HepG2 (cell line): ENCODE results near the gene KATNB1. TPM values are rescaled to one million over a fixed set of nuclear protein-coding genes. Genes with fewer than 3 reads are reported as not detected.

Experiments used
- CREB1 ChIP-seq, 2 experiments: fragments of 450-650 bp in 1 of 2; IDR thresholded peaks; 2 replicates each; pipeline ENCODE4 v1.6.1; 2016 to 2017; ENCODE audit warnings: control low read depth in 1 of 2, mild to moderate bottlenecking in 1 of 2, missing compliant biosample characterization in 1 of 2, missing genetic modification characterization in 1 of 2
- FUBP1 ChIP-seq: sonication (generic); formaldehyde crosslinking; IDR thresholded peaks from 2 replicates; pipeline ENCODE4 v1.5.1; 2020; ENCODE audit warnings: missing genetic modification reagents, mild to moderate bottlenecking, borderline replicate concordance
- HNF1A ChIP-seq, 2 experiments: sonication (generic) in 1 of 2; formaldehyde crosslinking in 1 of 2; IDR thresholded peaks; 2 replicates each; pipeline versions ENCODE4 v1.4.0 to v1.6.1; 2016 to 2020; ENCODE audit warnings: borderline replicate concordance in 1 of 2, low read depth in 1 of 2, mild to moderate bottlenecking in 1 of 2, missing genetic modification reagents in 1 of 2
- HNRNPH1 ChIP-seq: fragments of 200-400 bp; formaldehyde crosslinking; optimal IDR thresholded peaks from 2 replicates; pipeline ENCODE3; 2017; ENCODE audit warnings: mild to moderate bottlenecking, low read depth, low read length
- HOXA5 ChIP-seq: sonication (generic); formaldehyde crosslinking; IDR thresholded peaks from 2 replicates; pipeline ENCODE4 v1.4.0; 2020; ENCODE audit warnings: missing genetic modification reagents
- NCOA1 ChIP-seq: sonication (generic); formaldehyde crosslinking; IDR thresholded peaks from 2 replicates; pipeline ENCODE4 v1.9.0; 2021; ENCODE audit warnings: missing genetic modification reagents
- PITX1 ChIP-seq: sonication (generic); formaldehyde crosslinking; IDR thresholded peaks from 2 replicates; pipeline ENCODE4 v1.5.1; 2020; ENCODE audit warnings: mild to moderate bottlenecking, missing genetic modification reagents
- SRY ChIP-seq: sonication (generic); formaldehyde crosslinking; IDR thresholded peaks from 2 replicates; pipeline ENCODE4 v1.8.0; 2022; ENCODE audit warnings: mild to moderate bottlenecking, missing genetic modification reagents
- U2AF1 ChIP-seq: fragments of 200-400 bp; formaldehyde crosslinking; optimal IDR thresholded peaks from 2 replicates; pipeline ENCODE3; 2017; ENCODE audit warnings: mild to moderate bottlenecking, low read depth, low read length
- YEATS4 ChIP-seq: sonication (generic); formaldehyde crosslinking; IDR thresholded peaks from 2 replicates; pipeline ENCODE4 v1.4.0; 2020; ENCODE audit warnings: missing genetic modification reagents, borderline replicate concordance
- ZBTB7A ChIP-seq: sonication (generic); formaldehyde crosslinking; IDR thresholded peaks from 2 replicates; pipeline ENCODE4 v1.8.0; 2022; ENCODE audit warnings: mild to moderate bottlenecking, missing genetic modification reagents
- ZFP90 ChIP-seq: sonication (generic); formaldehyde crosslinking; IDR thresholded peaks from 2 replicates; pipeline ENCODE4 v1.8.0; 2022; ENCODE audit warnings: missing genetic modification reagents, mild to moderate bottlenecking, inconsistent platforms, borderline replicate concordance
- ZIK1 ChIP-seq: sonication (generic); formaldehyde crosslinking; IDR thresholded peaks from 2 replicates; pipeline ENCODE4 v1.5.0; 2020; ENCODE audit warnings: mild to moderate bottlenecking, low read depth, missing genetic modification reagents, borderline replicate concordance
- ZNF264 ChIP-seq: sonication (generic); formaldehyde crosslinking; IDR thresholded peaks from 2 replicates; pipeline ENCODE4 v1.4.0; 2020; ENCODE audit warnings: missing genetic modification reagents
- ZNF3 ChIP-seq: IDR thresholded peaks from 2 replicates; pipeline ENCODE4 v1.7.0; 2017; ENCODE audit warnings: inconsistent platforms
- ZNF317 ChIP-seq: sonication (generic); formaldehyde crosslinking; IDR thresholded peaks from 2 replicates; pipeline ENCODE4 v1.5.0; 2020; ENCODE audit warnings: mild to moderate bottlenecking, missing genetic modification reagents
- ZNF512 ChIP-seq: sonication (generic); formaldehyde crosslinking; IDR thresholded peaks from 2 replicates; pipeline ENCODE4 v1.4.0; 2020; ENCODE audit warnings: mild to moderate bottlenecking, missing genetic modification reagents
- ZNF557 ChIP-seq: sonication (generic); formaldehyde crosslinking; IDR thresholded peaks from 2 replicates; pipeline ENCODE4 v1.4.0; 2020; ENCODE audit warnings: missing genetic modification reagents
- ZNF747 ChIP-seq: sonication (generic); formaldehyde crosslinking; IDR thresholded peaks from 2 replicates; pipeline ENCODE4 v1.8.1; 2023; ENCODE audit warnings: missing genetic modification reagents, mild to moderate bottlenecking, borderline replicate concordance
- ZNF780A ChIP-seq: sonication (generic); formaldehyde crosslinking; IDR thresholded peaks from 2 replicates; pipeline ENCODE4 v1.8.0; 2022; ENCODE audit warnings: mild to moderate bottlenecking, missing genetic modification reagents, moderate library complexity
- ZSCAN25 ChIP-seq: sonication (generic); formaldehyde crosslinking; IDR thresholded peaks from 2 replicates; pipeline ENCODE4 v1.8.0; 2022; ENCODE audit warnings: mild to moderate bottlenecking, missing genetic modification reagents
- polyA plus RNA-seq, 8 experiments: library from polyadenylated mRNA; depleted of rRNA in 3 of 8; stranded (reverse) in 7 of 8; unstranded in 1 of 8; fragments of >200 nt; fragmentation: Illumina TruSeq in 4 of 8; extraction: Trizol in 4 of 8; gene quantifications; 2 replicates each; pipeline versions ENCODE4 v1.2.1 to v1.2.3, GENCODE V29; 2011 to 2016; ENCODE audit warnings: low read depth in 4 of 8, missing spikeins in 1 of 8, mixed read lengths in 1 of 8; ENCODE audit not compliant: insufficient read depth in 1 of 8
- total RNA-seq, 5 experiments: library from RNA; depleted of rRNA; stranded (reverse); fragments of >200 nt; fragmentation: Illumina TruSeq; extraction: Trizol; gene quantifications; 2 replicates each; pipeline ENCODE4 v1.2.3, GENCODE V29; 2016; ENCODE audit warnings: low read depth in 1 of 5

The KATNB1 gene
- total and polyA plus RNA-seq, 2 of the 13 experiments (the other 11 are each of a cell fraction or from before 2014, with no cell fraction given), result 31.5 to 43.5 TPM

GRCh38 chr16:57704011-57704904, 31.3 kb upstream of the KATNB1 start (continued):
- TF ChIP-seq ZFP90 (CRISPR knock-in tag), result 0 out of 2 replicates have a peak, but pooled peaks have one; percentile 6
- TF ChIP-seq ZNF317 (CRISPR knock-in tag), result no peak
- no peak; the same call in 1 of the 2 replicates for TF ChIP-seq ZNF264 (CRISPR knock-in tag)
- TF ChIP-seq ZIK1 (CRISPR knock-in tag), result no peak
- TF ChIP-seq ZNF780A (CRISPR knock-in tag), result no peak
- TF ChIP-seq U2AF1, result no peak
- 0 out of 2 replicates have a peak, but pooled peaks have one; percentile 12 for TF ChIP-seq ZBTB7A (CRISPR knock-in tag)
- TF ChIP-seq YEATS4 (CRISPR knock-in tag), result no peak; the same call in 1 of the 2 replicates
- TF ChIP-seq HOXA5 (CRISPR knock-in tag), result no peak
- TF ChIP-seq ZNF557, result no peak
- TF ChIP-seq ZSCAN25 (CRISPR knock-in tag), result no peak
- TF ChIP-seq ZNF3 (CRISPR knock-in tag), result no peak
- no peak for TF ChIP-seq ZNF512 (CRISPR knock-in tag)
- no peak for TF ChIP-seq HNRNPH1
- peak; percentile 99 for TF ChIP-seq HNF1A (IDR thresholded peaks at IDR 0.05; ENCODE audit: low read depth)
- TF ChIP-seq HNF1A (CRISPR knock-in tag; IDR thresholded peaks at IDR 0.05; ENCODE audit: borderline replicate concordance), result peak; percentile 99
- TF ChIP-seq NCOA1, result 0 out of 2 replicates have a peak, but pooled peaks have one; percentile 28
- no peak; the same call in 1 of the 2 replicates for TF ChIP-seq FUBP1 (CRISPR knock-in tag)
- no peak for TF ChIP-seq CREB1 (IDR thresholded peaks at IDR 0.05)
- peak; percentile 37; the same call in 1 of the 2 replicates for TF ChIP-seq CREB1 (CRISPR knock-in tag; IDR thresholded peaks at IDR 0.05)
- no peak; the same call in 1 of the 2 replicates for TF ChIP-seq PITX1 (CRISPR knock-in tag)
- TF ChIP-seq ZNF747, result no peak
- TF ChIP-seq SRY (CRISPR knock-in tag), result no peak
